Osteoblast (primary cell): Measurements from ENCODE around the gene PACSIN1. TPM values are rescaled to one million over a fixed set of nuclear protein-coding genes. Genes with fewer than 3 reads are reported as not detected.

Experiments
- DNase-seq: peaks from one replicate; pipeline ENCODE4 v3.0.0; 2011; ENCODE audit warnings: low spot score, mixed read lengths; ENCODE audit not compliant: insufficient read length; ENCODE audit errors: missing footprints
- H2AFZ ChIP-seq: 2 replicates; pipeline ENCODE4 v1.6.0; 2011; ENCODE audit warnings: mild to moderate bottlenecking, low read length
- H3K27ac ChIP-seq: 2 replicates; pipeline ENCODE4 v1.5.1; 2011; ENCODE audit warnings: mild to moderate bottlenecking, low read depth, low read length, moderate library complexity
- H3K27me3 ChIP-seq: 2 replicates; pipeline ENCODE4 v1.6.0; 2012; ENCODE audit warnings: mild to moderate bottlenecking, control low read depth, inconsistent platforms, low read length, moderate library complexity; ENCODE audit not compliant: insufficient read depth
- H3K36me3 ChIP-seq: 2 replicates; pipeline ENCODE4 v1.5.1; 2011; ENCODE audit warnings: mild to moderate bottlenecking, low read length, control low read depth, moderate library complexity; ENCODE audit not compliant: insufficient read depth
- H3K4me1 ChIP-seq: 2 replicates; pipeline ENCODE4 v1.5.1; 2011; ENCODE audit warnings: mild to moderate bottlenecking, low read length, control low read depth, moderate library complexity; ENCODE audit not compliant: insufficient read depth
- H3K4me2 ChIP-seq: 2 replicates; pipeline ENCODE4 v1.6.0; 2011; ENCODE audit warnings: mild to moderate bottlenecking, low read length; ENCODE audit not compliant: insufficient read depth
- H3K4me3 ChIP-seq: fragments of 200-600 bp; sonication (generic); 3 replicates; pipeline ENCODE4 v1.5.1; 2012; ENCODE audit warnings: mild to moderate bottlenecking, low read length, inconsistent platforms; ENCODE audit not compliant: insufficient read depth
- H3K79me2 ChIP-seq: 2 replicates; pipeline ENCODE4 v1.6.0; 2012; ENCODE audit warnings: mild to moderate bottlenecking, low read length, control low read depth, inconsistent platforms; ENCODE audit not compliant: insufficient read depth
- H3K9me3 ChIP-seq: 2 replicates; pipeline ENCODE4 v1.5.1; 2011; ENCODE audit warnings: low read depth, low read length, control low read depth
- H4K20me1 ChIP-seq: 2 replicates; pipeline ENCODE4 v1.6.0; 2012; ENCODE audit warnings: mild to moderate bottlenecking, low read length, control low read depth; ENCODE audit not compliant: insufficient read depth
- total RNA-seq: library from RNA; depleted of rRNA; stranded (reverse); fragments of >200 nt; gene quantifications from 2 replicates; pipeline ENCODE4 v1.2.3, GENCODE V29; 2012
- TF ChIP-seq, protein P1 (sequence below): IDR thresholded peaks from 2 replicates; pipeline ENCODE4 v1.5.1; 2011; ENCODE audit warnings: mild to moderate bottlenecking, low read depth, low read length, moderate library complexity; ENCODE audit errors: extremely low read depth

Gene PACSIN1
- total RNA-seq, 1 donor, result not detected

DNA sequence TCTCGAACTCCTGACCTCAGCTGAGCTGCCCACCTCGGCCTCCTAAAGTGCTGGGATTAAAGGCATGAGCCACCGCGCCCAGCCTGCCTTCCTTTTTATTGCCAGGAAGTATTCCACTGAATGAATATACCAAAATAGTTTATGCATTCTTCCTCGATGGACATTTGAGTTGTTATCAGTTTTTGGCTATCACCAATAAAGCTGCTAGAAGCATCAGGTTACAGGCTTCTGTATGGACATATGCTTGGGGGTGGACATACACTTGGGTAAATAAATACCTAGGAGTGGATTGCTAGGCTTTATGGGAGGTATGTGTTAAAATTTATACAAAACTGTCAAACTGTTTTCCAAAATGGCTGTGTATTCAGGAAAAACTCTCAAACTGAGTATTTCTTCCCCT, 30.0 kb upstream of the PACSIN1 start:
- Histone ChIP-seq H3K9me3 (no peaks in the 10 kb centered on the region), H3K36me3 (no peaks in the 10 kb centered on the region), H3K4me3 (no peak overlapping the region), H3K4me2 (no peak overlapping the region), H3K27me3 (peaks cover 4% of the 10 kb centered on the region), H3K4me1 (no peaks in the 10 kb centered on the region), H3K79me2 (no peaks in the 10 kb centered on the region), H2AFZ (no peak overlapping the region), H4K20me1 (no peaks in the 10 kb centered on the region), H3K27ac (no peak overlapping the region)
- no peak for DNase-seq
- TF ChIP-seq, protein P1, sequence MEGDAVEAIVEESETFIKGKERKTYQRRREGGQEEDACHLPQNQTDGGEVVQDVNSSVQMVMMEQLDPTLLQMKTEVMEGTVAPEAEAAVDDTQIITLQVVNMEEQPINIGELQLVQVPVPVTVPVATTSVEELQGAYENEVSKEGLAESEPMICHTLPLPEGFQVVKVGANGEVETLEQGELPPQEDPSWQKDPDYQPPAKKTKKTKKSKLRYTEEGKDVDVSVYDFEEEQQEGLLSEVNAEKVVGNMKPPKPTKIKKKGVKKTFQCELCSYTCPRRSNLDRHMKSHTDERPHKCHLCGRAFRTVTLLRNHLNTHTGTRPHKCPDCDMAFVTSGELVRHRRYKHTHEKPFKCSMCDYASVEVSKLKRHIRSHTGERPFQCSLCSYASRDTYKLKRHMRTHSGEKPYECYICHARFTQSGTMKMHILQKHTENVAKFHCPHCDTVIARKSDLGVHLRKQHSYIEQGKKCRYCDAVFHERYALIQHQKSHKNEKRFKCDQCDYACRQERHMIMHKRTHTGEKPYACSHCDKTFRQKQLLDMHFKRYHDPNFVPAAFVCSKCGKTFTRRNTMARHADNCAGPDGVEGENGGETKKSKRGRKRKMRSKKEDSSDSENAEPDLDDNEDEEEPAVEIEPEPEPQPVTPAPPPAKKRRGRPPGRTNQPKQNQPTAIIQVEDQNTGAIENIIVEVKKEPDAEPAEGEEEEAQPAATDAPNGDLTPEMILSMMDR, result no peak

DNA sequence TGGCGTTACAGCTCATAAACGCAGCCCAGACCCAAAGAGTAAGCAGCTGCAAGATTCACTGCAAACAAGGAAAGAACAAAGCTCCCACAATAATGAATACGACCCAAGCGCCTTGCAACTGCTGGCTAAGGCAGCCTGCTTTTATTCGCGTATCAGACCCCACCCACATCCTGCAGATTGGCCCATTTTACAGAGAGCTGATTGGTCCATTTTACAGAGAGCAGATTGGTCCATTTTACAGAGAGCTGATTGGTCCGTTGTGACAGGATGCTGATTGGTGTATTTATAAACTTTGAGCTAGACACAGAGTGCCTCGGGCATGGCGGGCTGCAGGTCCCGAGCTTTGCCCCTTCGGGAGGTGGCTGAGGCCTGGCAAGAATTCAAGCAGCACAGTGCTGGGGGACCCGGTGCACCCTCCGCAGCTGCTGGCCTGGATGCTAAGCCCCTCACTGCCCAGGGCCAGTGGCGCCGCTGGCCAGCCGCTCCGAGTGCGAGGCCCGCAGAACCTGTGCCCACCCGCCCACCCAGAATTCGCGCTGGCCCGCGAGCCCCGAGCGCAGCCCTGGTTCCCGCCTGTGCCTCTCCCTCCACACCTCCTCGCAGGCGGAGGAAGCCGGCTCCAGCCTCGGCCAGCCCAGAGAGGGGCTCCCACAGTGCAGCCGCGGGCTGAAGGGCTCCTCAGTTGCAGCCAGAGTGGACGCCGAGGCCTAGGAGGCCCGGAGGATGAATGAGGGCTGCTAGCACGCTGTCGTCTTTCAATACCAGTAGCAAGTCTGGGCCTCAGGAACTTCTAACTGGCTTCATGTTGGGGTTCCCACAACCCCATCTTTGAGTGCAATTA, 28.9 kb upstream of the PACSIN1 start:
- TF ChIP-seq, protein P1, result no peak
- no peaks in the 10 kb centered on the region for H3K79me2 ChIP-seq
- no peak overlapping the region for H3K4me3 ChIP-seq
- H3K4me1 ChIP-seq, result no peaks in the 10 kb centered on the region
- no peak for DNase-seq
- H3K4me2 ChIP-seq, result no peak overlapping the region
- peaks cover 4% of the 10 kb centered on the region for H3K27me3 ChIP-seq
- H3K36me3 ChIP-seq, result no peaks in the 10 kb centered on the region
- H3K27ac ChIP-seq, result no peak overlapping the region
- H2AFZ ChIP-seq, result no peak overlapping the region
- H4K20me1 ChIP-seq, result no peaks in the 10 kb centered on the region
- H3K9me3 ChIP-seq, result no peaks in the 10 kb centered on the region

DNA sequence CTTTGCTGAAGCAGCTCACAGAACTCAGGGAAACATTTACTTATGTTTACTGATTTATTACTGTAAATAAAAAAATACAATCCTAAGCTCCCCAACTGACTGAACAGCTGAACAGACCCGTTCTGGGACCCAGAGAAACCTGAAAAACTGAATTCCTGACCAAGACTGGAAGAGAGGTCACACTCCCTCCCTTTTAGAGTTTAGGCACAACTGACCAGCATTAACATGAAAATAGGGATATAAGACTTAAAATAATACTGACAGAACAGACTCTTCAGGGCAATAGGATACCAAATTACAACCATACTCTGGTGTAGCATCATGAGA, 28.3 kb upstream of the PACSIN1 start:
- Histone ChIP-seq H3K27ac (no peak overlapping the region), H3K4me2 (no peak overlapping the region), H3K4me1 (no peaks in the 10 kb centered on the region), H3K4me3 (no peak overlapping the region), H3K27me3 (peaks cover 2% of the 10 kb centered on the region), H3K36me3 (no peaks in the 10 kb centered on the region), H3K9me3 (no peaks in the 10 kb centered on the region), H4K20me1 (no peaks in the 10 kb centered on the region), H3K79me2 (no peaks in the 10 kb centered on the region), H2AFZ (no peak overlapping the region)
- no peak for DNase-seq
- TF ChIP-seq, protein P1, result no peak

DNA sequence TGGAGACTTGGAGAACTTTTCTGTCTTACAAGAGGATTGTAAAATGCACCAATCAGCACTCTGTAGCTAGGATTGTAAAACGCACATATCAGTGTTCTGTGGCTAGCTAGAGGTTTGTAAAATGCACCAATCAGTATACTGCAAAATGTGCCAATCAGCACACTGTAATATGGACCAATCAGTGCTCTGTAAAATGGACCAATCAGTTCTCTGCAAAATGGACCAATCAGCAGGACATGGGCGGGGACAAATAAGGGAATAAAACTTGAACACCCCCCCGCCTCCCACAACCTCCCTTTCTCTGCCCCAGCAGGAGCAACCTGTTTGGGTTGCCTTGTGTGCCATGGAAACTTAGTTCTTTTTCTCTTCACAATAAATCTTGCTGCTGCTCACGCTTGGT, 27.2 kb upstream of the PACSIN1 start:
- H3K27me3 ChIP-seq, result no peaks in the 10 kb centered on the region
- no peaks in the 10 kb centered on the region for H3K36me3 ChIP-seq
- H3K4me1 ChIP-seq, result no peaks in the 10 kb centered on the region
- no peak overlapping the region for H3K27ac ChIP-seq
- H4K20me1 ChIP-seq, result no peaks in the 10 kb centered on the region
- DNase-seq, result no peak
- H3K4me3 ChIP-seq, result no peak overlapping the region
- H3K4me2 ChIP-seq, result no peak overlapping the region
- H3K9me3 ChIP-seq, result no peaks in the 10 kb centered on the region
- H3K79me2 ChIP-seq, result no peaks in the 10 kb centered on the region
- TF ChIP-seq, protein P1, result no peak
- H2AFZ ChIP-seq, result no peak overlapping the region
